Hypothalamus (tissue), 51 donors: Measurements from ENCODE around the gene MCMBP.

ENCODE experiments used
- DNase-seq, 51 donors: peaks; one replicate each; lab custom pipeline; 2025; lab: John Stamatoyannopoulos, UW

Gene MCMBP

GRCh38 chr10:119834188-119834587 lies 38.5 kb downstream of the MCMBP start:
- DNase-seq, result no peak

- no peak for DNase-seq
Measured at GRCh38 chr10:119832951-119833350, 39.7 kb downstream of the MCMBP start.

DNA sequence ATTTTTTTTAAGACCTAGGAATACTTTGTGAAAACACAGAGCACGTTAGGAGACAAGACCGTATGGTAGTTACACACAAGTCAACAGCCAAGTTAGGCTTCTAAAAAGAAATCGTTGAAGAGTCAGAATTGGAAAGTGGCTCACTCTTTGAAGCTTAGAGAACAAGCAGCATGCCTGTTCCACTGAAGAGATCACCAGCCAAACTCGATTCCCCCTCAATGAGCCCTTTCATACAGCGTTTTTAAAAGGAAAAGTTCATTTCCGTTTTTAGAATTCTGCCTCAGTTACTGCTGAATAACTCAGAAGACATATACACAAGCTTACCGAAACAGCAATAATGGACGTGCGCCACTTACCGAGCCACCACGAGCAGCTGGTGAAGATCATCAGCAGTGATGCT lies 41.0 kb downstream of the MCMBP start:
- DNase-seq, result peak in 3 of 51 donors; percentile 1 to 22 (median 11)

- no peak for DNase-seq
Measured at GRCh38 chr10:119830851-119831250, 41.8 kb downstream of the MCMBP start.

GRCh38 chr10:119829429-119829828 lies 43.2 kb downstream of the MCMBP start:
- DNase-seq, result no peak

DNA sequence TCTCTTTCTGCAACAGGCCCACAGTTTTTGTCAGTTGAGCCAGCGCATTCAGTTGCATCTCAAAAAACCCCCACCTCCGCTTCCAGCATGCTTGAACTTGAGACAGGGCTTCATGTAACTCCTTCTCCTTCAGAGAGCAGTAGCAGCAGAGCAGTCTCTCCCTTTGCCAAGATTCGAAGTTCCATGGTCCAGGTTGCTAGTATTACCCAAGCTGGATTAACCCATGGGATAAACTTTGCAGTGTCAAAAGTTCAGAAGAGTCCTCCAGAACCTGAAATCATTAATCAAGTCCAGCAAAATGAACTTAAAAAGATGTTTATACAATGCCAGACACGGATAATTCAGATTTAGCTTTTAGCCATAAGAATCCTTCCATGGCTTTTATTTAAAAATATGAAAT lies 45.2 kb downstream of the MCMBP start:
- no peak for DNase-seq

GRCh38 chr10:119826771-119827170 lies 45.9 kb downstream of the MCMBP start:
- DNase-seq, result no peak

GRCh38 chr10:119824299-119824698 lies 48.3 kb downstream of the MCMBP start:
- no peak for DNase-seq

DNA sequence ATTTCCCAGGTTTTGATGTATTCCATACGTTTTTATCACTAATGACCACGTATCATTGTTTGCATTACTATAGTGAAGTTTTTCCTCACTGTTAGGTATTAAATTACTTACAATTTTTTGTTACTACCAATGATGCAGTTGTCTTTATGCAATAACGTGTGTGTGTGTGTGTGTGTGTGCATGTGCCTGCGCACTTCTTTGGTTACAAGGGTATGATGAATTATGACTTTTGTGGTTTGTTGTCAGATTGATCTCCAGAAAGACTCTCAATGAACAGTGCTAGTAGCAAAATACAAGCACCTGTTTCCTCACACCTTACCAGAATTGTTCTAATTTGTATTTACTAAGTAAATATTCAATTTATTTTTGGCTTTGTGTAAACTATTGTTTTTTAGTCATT lies 51.5 kb downstream of the MCMBP start:
- DNase-seq, result no peak

DNA sequence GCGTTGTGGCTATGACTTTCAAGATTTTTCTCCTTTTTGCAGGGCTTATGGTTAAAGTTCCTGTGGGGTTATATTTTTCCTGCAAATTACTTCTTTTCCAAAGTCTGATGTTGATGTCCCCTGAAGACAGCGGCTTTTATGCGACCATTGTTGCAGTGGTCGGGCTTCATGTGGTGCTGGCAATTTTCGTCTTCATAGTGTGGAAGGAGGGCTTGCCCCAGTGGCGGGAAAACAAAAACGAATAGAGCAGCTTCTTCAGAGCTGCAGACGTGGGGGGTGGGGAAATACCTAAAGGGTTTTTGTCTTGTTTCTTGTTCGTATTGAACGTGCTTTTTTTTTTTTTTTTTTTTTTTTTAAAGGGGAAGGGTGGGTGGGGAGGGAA lies 53.8 kb downstream of the MCMBP start:
- peak in 1 of 51 donors; percentile 70 for DNase-seq

DNA sequence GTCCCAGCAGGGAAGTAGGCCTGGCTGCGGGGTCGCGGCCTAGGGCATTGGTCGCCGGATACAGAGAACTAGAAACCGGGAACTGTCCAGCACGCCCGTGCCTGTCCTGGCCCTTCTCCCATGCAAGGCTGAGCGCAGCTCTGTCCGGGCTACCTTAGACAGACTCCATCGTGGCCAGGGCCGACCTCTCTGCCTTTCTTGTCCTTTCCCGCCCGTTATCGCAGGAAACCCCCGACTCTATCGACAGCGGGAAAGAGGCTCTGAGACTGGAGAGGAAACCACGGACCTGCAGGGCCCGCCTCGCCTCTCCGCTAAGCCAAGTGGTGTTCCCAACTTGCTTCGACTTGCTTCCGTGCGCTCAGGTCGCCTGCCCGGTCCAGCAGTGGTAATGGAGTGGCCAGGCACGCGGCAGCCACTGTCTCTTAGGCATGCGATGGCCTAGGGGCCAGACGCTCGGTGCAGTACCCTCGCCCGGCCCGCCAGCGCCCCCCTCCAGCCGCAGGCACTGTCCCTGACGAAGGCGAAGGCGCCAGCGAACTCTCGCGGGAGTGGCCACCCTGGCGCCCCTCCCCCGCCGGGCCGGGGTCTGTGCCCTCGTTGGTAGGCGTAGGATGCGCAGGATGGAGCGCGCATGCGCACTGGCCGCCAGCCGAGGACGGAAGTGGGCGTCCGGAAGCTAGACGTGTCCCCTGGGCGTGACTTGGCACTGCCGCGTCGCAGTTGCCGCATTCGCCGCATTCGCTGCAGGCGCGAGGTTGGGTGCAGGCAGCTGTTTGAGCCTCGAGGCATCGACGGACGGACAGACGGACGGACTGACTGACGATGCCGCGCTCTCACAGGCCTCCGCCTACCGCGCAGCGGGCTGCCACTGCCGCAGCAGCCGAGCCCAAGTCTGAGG lies 54.4 kb downstream of the MCMBP start:
- peak in 44 of 51 donors; percentile 6 to 74 (median 40) for DNase-seq

DNA sequence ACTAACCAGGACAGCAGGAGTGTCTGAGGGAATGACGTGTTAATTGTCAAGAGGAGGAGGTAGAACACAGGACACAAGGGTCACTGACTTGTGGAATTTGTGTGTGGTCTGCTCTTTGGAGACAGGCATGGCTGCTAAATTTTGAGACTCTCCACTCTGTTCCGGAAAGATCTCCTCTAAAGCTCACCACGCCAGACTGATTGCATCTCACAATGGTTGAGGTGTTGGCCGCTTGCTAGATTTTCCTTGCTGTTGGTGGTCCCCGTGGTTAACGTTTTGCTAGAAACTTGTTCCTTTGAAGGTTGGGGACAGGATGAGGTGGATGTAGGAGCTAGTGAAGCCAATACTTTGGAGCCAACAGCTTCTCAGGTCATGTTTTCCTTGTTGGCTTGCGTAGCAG lies 57.0 kb downstream of the MCMBP start:
- DNase-seq, result no peak

DNA sequence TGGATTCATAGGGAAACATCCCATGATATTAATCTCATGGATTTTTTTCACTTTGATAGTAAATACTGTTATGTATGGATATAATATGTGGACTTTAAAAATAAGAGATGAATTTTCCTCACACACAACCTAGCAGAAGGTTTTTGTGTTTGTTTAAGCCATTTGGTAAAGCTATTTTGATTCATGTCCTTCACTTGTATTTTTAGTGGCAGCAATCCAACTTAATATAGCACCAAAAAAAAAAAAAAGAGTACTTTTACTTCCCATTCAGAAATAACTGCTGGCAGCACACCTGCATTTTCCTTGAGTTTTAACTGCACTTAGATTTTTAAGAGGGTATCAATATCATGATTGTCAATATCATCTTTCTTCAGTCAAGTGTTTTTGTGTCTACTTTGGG lies 60.0 kb downstream of the MCMBP start:
- DNase-seq, result no peak

- no peak for DNase-seq
Measured at GRCh38 chr10:119811122-119811521, 61.5 kb downstream of the MCMBP start.

GRCh38 chr10:119807960-119808697 lies 64.5 kb downstream of the MCMBP start:
- DNase-seq, result no peak

- DNase-seq, result no peak
Measured at GRCh38 chr10:119806334-119807130, 66.1 kb downstream of the MCMBP start.

DNA sequence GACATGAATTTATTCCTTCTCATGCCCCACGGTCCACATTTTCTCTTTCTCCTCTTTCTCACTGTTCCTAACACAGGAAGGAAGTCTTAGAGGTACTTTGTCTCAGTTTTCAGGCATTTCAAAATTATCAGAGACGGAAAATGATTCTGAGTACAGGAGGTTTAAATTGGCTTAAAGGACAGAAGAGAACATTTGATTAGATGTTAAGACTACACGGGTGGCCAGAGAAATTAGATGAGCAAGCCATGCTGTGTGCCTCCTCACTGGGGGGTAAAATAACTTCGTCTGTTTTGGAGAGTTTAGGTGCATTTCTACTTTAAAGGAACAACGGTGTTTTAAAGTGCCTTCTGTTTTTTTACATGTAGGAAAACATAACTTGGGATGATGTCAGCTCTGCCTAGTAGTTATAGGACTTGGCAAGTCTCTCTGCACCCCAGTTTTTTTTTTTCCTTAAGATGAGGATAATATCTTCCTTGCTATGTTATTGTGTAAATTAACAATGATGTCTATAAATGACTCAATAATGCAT lies 66.9 kb downstream of the MCMBP start:
- no peak for DNase-seq

- no peak for DNase-seq
Measured at GRCh38 chr10:119803264-119803663, 69.4 kb downstream of the MCMBP start.

DNA sequence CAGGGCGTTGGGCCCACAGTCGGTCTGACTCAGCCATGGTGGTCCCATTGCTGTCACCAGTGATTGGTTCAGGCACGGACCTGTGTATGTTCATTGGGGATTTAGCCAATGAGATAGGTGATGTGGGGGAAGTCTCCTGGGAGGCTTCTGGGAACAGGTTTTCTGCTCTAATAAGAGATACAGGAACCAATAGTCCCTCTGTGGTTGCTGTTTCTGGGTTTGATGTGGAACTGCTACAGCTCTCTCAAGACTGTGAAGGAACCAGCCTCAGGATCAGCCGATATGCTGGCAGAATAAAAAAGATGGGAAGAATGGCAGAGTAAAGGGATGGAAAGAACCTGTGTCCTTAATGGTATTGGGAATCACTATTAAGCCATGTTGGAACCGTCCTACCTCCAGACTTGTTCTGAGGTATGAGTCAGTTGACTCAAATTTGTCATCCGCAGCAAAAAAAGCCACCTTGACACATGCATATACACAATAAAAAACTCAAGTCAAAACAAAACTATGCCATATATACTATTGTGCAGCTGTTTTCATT lies 70.6 kb downstream of the MCMBP start:
- DNase-seq, result no peak

- no peak for DNase-seq
Measured at GRCh38 chr10:119801176-119801575, 71.5 kb downstream of the MCMBP start.

DNA sequence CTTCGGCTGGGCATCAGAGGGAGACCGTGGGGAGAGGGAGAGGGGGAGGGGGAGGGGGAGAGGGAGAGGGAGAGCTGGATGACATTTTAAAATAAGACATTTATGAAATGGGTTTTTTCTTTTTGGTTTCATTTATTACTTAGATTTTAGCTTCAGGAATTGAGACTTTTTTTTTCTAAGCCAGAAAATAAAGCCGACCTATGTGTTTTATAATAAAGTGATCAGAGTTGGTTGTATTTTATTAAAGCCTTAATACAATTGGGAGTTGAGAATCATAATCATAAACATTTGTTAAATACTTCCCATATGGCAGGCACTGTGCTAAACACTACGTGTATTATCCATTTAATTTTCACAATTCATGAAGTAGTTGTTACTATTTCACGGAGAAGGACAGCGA lies 76.6 kb downstream of the MCMBP start:
- DNase-seq, result no peak
